GM18873 (cell line): ENCODE results near the gene SLCO1B3.

Experiments used
- ATAC-seq: cut with Tn5 transposase; IDR thresholded peaks from one replicate; pipeline ENCODE4 v1.9.1; 2021; ENCODE audit warnings: mild to moderate bottlenecking, moderate library complexity, moderate number of reproducible peaks; ENCODE audit not compliant: unreplicated experiment, low FRiP score

SLCO1B3 gene

DNA sequence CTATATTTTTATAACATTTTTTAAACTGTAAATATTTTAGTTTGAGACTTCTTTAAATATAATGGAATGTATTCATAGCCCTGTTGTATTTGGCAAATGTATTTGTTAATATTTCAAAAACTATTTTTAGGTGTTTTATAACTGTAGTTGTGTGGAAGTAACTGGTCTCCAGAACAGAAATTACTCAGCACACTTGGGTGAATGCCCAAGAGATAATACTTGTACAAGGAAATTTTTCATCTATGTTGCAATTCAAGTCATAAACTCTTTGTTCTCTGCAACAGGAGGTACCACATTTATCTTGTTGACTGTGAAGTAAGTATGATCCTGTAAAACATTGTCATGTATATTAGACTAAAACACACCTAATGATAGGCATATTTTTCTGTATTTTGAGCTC is 72.8 kb downstream of the SLCO1B3 start:
- ATAC-seq = no peak

DNA sequence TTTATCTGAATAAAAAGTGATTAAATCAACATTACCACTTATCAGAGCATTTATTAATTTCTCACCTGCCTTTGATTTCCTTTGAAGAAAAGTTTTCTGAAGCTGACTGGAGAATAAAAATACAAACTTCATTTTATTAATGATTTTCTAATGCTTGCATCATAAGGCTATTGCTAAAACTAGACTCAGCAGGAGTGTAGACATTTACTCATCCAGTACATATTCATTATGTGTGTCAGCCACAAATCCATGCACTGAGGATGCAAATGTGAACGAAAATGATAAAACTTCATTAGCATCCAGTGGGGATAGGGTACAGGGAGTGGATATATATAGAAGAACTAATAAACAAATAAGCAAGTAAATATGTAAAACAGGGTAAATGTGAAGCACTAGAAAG is 74.6 kb downstream of the SLCO1B3 start:
- ATAC-seq = no peak

DNA sequence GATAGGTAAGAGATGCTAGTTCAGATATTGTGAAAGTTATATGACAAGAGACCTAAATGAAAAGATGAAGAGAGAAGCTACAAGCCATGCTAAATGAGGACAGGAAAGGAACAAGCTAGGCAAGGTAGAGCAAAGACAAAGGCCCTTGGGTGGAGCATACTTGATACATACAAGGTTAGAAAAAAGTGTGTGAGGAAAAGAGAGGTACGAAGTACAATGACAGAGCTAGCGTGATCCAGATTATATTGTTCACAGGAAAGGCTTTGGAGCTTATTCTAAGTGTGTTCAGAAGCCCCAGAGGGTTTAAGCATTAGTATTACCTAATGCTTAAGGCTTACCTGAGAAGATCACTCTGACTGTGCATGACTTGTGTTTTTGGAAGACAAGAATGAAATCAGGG is 75.0 kb downstream of the SLCO1B3 start:
- no peak for ATAC-seq

DNA sequence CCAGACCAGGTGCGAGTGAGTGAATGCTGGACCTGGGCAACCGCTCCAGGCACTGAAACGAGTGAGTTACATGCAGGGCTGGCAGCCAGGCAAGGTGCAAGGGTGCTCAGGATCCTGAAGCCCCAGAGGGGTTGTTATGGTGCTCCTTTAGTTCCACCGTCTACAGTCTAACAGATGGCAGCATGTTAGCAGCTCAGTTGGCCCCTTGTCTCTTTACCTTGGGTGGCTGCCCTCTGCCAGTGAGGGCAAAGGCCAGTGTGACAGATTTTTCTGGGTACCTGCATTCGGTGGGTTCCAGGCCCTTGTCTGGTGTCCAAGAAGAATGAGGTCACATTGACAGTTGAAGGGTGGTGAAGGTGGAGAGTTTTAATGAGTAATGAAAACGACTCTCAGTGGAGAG is 106.8 kb downstream of the SLCO1B3 start:
- ATAC-seq = no peak

DNA sequence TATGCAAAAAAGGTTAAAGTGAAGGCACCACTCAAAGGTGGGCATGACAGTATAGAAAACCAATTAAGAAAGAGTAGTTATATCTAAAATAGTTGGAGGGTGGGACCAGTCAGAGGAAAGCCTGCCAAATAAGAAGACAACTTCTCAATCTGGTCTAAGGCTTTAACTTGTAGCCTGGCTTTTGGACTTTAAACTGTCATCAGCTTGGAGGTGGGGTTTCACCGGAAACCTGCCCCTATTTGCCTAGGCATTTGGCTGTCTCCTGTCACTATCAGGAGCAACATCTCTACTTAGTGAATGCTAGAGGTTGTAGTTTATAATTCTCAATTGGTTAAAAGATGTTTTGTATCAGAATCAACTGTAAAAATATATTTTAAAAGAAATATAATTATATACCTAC is 107.3 kb downstream of the SLCO1B3 start:
- no peak for ATAC-seq

DNA sequence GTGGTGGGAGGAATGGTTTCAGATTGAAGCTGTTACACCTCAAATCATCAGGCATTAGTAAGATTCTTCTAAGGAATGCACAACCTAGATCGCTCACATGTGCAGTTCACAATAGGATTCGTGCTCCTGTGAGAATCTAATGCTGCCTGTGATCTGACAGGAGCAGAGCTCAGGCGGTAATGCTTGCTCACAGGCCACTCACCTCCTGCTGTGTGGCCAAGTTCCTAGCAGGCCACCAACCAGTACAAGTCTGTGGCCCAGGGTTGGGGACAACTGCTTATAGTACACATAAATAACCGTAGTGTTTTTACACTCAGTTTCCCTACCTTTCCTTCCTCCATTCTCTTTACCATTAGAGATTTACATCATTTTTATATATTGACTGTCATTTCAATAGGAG is 121.4 kb downstream of the SLCO1B3 start:
- ATAC-seq = no peak

DNA sequence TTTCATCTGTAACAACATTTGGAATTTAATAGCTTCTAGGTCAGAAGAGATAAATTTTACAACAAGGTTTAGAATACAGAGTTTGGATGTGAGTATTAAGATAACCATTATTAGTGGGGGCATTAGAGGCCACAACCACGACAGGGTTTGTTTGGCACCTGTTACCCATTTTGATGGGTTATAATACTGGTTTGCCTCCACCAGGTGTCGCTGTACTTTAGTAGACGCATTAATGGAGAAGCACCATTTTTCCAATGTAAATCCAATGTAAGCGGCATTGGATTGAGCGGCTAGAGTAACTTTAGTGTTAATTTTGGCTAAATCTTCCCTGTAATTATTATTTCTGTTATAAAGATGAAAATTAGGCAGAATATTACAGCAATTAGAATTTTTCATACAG is 136.2 kb downstream of the SLCO1B3 start:
- ATAC-seq = no peak

DNA sequence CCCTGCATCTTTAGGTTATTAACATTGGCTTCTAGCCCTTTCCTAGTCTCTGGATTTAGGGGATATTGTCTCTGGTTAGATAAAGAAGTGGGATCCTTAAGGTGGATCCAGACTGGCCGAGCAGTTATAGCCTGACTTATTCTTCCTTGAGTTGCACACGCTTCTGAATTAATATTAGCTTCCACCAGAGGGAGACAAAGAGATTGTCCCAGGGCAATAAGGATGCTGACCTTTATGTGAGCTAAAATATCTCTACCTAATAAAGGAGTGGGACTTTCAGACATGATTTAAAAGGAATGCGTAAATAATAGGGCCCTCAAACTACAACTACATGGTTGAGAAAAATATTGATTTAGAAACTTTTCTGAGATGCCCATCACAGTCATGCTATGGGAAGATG is 139.7 kb downstream of the SLCO1B3 start:
- no peak for ATAC-seq

DNA sequence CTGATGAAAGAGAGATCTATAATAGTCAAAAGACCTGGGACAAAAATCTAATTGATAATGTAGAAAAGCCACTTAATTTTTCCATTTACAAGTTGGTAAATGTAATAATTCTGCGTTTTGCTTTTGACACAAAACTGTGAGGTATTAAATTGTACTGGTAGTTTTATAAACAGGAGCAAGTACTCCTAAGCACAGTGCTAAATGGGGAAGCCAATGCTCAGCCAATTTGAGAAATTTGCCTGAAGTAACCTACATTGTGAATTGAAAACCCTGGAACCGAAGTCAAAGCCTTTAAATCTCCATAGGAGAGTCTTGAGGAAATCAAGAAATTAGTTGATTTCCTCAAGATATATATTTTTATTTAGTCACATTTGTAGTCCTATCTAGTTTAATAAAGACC is 152.8 kb downstream of the SLCO1B3 start:
- ATAC-seq = no peak

DNA sequence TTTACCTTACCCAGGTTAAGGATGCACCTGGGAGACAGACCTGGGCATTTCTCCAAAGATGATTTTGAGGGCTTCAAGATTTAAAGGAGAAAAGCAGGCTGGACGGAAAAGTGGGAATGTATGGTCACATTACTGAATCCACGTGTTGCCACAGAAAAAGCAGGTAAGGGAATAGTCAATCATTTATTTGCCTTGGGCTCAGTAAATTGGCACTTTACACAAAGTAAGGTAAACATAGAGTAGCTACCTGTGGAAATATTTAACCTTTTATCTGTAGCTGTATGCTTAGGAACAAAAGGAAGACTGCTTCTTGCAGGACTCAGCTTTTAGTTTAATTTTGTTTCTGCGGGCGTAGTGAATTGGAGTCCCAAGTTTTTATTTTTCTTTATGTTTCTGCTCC is 153.3 kb downstream of the SLCO1B3 start:
- ATAC-seq = no peak
